Activated T-helper 1 cell treated with anti-CD3 and anti-CD28 coated beads, Interleukin-12 subunit alpha, Interleukin-12 subunit beta, Interleukin-2, Interleukin-4 antibody, amounts not matched to agents 30 ng/mL and 10 ng/mL and 1 ng/mL, durations not matched to agents 14 hours and 24 hours and 36 hours (primary cell): ENCODE results near the gene NLRC5. TPM values are rescaled to one million over a fixed set of nuclear protein-coding genes. Genes with fewer than 3 reads are reported as not detected.

Source experiments
- DNase-seq: peaks from one replicate; pipeline ENCODE4 v3.0.0; 2021; ENCODE audit warnings: low spot score
- H3K27ac Mint-ChIP-seq: one replicate; pipeline ENCODE4 v1.8.0; 2021; ENCODE audit warnings: mild to moderate bottlenecking, mixed read lengths
- H3K27me3 Mint-ChIP-seq: one replicate; pipeline ENCODE4 v1.8.0; 2022; ENCODE audit warnings: mild to moderate bottlenecking, moderate library complexity, mixed read lengths; ENCODE audit not compliant: insufficient read depth
- H3K36me3 Mint-ChIP-seq: one replicate; pipeline ENCODE4 v1.8.0; 2021; ENCODE audit warnings: low read depth, mixed read lengths
- H3K4me1 Mint-ChIP-seq: one replicate; pipeline ENCODE4 v1.8.0; 2021; ENCODE audit warnings: low read depth, mixed read lengths
- H3K4me3 Mint-ChIP-seq: one replicate; pipeline ENCODE4 v1.8.0; 2021; ENCODE audit warnings: mild to moderate bottlenecking, moderate library complexity, mixed read lengths
- H3K9me3 Mint-ChIP-seq: one replicate; pipeline ENCODE4 v1.8.0; 2021; ENCODE audit warnings: mixed read lengths
- intact Hi-C: fragments of 100-400 bp; cut with micrococcal nuclease; formaldehyde crosslinking; loops from one replicate; pipeline ENCODE4 v1.15.1; 2024
- total RNA-seq: library from RNA; stranded (reverse); gene quantifications from 2 replicates; pipeline ENCODE4 v1.2.3, GENCODE V29; 2022

The NLRC5 gene
- total RNA-seq, 1 donor from 2014 or later = 175 TPM

DNA sequence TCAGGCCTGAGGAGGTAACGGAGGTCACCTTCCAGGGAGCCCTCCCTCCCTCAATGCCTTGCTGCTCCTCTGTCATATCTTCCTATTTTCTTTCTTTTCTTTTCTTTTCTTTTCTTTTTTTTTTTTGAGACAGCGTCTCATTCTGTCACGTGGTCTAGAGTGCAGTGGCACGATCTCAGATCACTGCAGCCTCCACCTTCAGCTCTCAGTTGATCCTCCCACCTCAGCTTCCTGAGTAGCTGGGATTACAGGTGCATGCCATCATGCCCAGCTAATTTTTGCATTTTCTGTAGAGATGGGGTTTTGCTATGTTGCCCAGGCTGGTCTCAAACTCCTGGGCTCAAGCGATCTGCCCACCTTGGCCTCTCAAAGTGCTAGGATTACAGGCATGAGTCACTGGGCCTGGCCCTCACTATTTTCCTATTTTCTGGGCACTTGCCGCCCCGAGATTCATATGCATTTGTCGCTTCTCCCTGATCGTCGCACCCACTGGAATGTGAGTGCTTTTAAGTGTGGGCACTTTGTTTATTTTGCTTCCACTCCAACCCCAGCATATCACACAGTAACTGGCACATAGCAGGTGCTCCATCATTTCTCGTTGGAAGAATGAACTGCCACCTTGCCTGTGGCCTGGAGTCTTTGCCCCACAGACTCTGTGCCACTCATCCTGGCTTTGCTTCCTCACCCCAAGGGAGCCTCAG, 134.8 kb downstream of the NLRC5 start:
- Mint-ChIP-seq H3K36me3 (peaks cover 4% of the 10 kb centered on the region), H3K27me3 (no peaks in the 10 kb centered on the region), H3K27ac (peak overlapping the region; percentile 32), H3K9me3 (no peaks in the 10 kb centered on the region), H3K4me1 (peaks cover 50% of the 10 kb centered on the region), H3K4me3 (no peak overlapping the region)
- intact Hi-C loops = no loop called here
- no peak for DNase-seq

DNA sequence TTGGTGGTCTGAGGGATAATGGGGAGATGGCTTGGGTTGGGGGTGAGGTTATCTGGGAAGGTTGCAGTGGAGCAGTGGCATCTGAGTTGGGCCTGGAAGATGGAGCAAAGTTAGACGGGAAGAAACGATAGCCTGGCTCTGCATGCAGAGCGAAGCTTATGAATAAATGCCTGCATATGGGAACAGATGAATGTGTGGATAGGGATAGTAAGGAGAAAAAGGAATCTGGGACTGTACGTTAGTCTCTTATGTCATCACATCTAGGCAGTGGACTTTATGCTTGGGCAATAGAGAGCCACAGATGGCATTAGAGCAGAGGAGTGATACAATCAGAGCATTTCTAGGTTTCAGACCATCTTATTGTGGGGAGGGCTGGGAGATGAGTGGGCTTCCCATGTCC, 136.0 kb downstream of the NLRC5 start:
- no peaks in the 10 kb centered on the region for H3K27me3 Mint-ChIP-seq
- no peak overlapping the region for H3K27ac Mint-ChIP-seq
- peaks cover 4% of the 10 kb centered on the region for H3K36me3 Mint-ChIP-seq
- no peak for DNase-seq
- H3K9me3 Mint-ChIP-seq = no peaks in the 10 kb centered on the region
- no peak overlapping the region for H3K4me3 Mint-ChIP-seq
- peaks cover 54% of the 10 kb centered on the region for H3K4me1 Mint-ChIP-seq
- intact Hi-C loops = no loop called here

DNA sequence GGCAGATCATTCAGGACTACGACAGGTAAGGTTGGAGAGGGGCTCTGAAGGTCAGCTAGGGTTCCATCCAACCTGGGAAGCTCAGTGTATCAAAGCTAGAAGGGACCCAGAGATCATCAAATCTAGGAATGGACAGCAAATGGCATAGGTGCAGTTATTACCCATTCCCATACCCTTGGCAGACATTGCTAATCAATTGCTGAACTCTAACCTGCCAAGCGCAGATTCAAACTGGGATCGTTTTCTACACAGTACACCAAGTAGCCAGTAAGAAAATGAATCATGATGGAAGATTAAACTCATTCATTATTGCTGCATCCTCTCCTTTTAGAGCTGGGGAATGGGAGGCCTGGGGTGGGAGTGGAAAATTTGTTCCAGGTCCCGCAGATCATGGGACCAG, 136.6 kb downstream of the NLRC5 start:
- H3K27me3 Mint-ChIP-seq = no peaks in the 10 kb centered on the region
- H3K4me1 Mint-ChIP-seq = peaks cover 54% of the 10 kb centered on the region
- H3K36me3 Mint-ChIP-seq = peaks cover 4% of the 10 kb centered on the region
- intact Hi-C loops = no loop called here
- no peaks in the 10 kb centered on the region for H3K9me3 Mint-ChIP-seq
- no peak overlapping the region for H3K27ac Mint-ChIP-seq
- H3K4me3 Mint-ChIP-seq = no peak overlapping the region
- DNase-seq = no peak

DNA sequence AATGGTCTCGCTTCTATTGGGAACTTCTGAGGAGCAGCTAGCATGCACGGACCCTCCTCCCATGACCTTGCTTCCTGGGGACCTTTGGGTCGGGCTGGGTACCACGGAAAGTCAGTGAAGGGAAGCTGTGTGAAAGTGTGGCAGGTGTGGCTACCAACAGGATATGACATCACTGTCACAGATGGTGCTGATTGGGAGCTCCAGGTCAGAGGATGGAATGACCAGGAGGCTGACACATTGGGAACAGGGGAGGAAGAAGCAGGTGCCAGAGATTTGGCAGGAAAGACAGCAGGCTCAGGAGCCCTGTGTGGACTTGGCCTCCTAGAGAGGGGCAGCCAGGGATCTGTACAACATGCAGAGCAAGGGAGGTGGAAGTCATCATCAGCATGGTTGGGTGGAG, 137.1 kb downstream of the NLRC5 start:
- Mint-ChIP-seq H3K4me1 (peaks cover 54% of the 10 kb centered on the region), H3K36me3 (peaks cover 4% of the 10 kb centered on the region), H3K9me3 (no peaks in the 10 kb centered on the region), H3K4me3 (no peak overlapping the region), H3K27me3 (no peaks in the 10 kb centered on the region), H3K27ac (peak overlapping the region; percentile 46)
- no peak for DNase-seq
- intact Hi-C loops = no loop called here

DNA sequence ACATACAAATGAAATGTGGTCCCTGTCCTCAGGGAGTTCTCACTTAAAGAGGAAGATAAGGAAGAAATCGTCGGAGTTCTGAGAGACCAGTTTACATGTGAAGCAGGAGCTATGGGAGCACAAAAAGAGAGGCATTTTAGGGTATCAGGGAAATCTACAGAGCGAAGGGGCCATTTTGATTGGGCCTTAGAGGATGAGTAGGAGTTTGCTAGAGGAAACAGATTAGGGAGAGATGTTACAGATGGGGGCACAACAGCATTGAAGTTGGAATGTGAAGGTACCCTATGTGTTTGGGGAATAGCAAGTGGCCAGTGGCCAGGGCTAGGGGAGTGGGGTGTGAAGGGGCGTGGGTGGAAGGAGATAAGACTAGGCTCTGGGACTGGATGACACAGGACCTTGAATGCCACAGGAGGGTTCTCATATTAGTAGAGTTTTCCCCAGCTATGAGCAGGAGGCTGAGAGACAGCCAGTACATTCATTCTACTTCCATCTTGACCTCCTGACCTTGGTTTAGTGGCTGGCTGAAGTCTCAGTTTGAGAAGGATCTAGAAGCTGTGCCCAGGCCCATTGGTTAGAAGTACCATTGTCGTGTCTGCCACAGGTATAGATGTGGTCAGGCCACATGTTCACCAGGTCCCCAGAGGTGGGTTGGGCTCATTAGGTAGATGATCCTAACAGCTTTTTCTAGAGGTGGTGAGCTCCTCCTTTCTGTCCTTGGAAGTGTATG, 137.8 kb downstream of the NLRC5 start:
- H3K27me3 Mint-ChIP-seq = no peaks in the 10 kb centered on the region
- peaks cover 4% of the 10 kb centered on the region for H3K36me3 Mint-ChIP-seq
- H3K4me1 Mint-ChIP-seq = peaks cover 61% of the 10 kb centered on the region
- no peak overlapping the region for H3K4me3 Mint-ChIP-seq
- intact Hi-C loops = no loop called here
- no peaks in the 10 kb centered on the region for H3K9me3 Mint-ChIP-seq
- DNase-seq = no peak
- peak overlapping the region; percentile 57 for H3K27ac Mint-ChIP-seq

DNA sequence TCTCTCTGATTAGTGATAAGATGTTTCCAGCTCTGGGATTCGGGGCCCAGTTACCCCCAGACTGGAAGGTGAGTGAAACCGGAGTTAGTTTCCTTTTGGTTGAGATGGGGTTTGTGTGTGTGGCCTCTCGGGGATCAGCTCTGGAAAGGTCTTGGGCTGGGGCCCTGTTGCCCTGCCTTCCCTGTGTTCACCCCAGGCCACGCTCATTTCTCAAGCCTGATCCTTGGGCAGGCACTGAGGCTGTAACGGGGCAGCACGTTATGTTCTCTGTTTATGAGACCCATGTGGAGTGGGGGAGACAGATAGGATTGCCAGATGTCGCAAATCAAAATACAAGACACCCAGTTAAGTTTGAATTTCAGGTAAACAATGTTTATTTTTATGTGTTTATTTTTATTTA, 138.5 kb downstream of the NLRC5 start:
- Mint-ChIP-seq H3K27me3 (no peaks in the 10 kb centered on the region), H3K4me1 (peaks cover 67% of the 10 kb centered on the region), H3K27ac (peak overlapping the region; percentile 57), H3K4me3 (no peak overlapping the region), H3K36me3 (peaks cover 4% of the 10 kb centered on the region), H3K9me3 (no peaks in the 10 kb centered on the region)
- intact Hi-C loops = loop anchor here (2.0 kb wide), 1 partner anchor 15 kb away; no protein-coding TSS in a partner anchor
- DNase-seq = no peak

DNA sequence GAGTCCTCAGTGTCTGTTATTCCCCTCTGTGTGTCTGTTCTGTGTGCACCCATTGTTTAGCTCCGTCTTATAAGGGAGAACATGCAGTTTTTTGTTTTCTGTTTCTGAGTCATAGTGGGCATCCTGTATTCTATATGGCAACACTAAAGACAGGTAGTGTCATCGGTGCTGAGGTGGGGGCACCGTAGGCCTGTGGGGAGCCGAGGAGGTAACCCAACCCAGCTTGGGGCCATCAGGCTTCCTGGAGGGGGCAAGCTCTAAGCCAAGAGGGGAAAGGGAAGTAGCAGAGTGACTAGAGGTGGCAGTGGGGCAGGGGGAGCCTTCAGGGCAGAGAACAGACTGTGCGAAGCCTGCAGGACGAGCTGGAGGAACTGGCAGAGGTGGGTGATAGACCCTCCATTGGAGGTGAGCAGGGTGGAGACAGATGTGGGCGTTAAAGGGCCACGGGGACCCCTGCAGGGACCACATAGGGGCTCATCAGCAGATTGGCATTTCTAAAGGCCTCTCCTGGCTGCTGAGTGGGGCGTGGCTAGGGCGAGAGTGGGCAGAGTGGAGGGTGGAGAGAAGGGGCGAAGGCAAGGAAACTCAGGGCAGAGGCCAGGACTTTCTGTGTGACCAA, 139.5 kb downstream of the NLRC5 start:
- Mint-ChIP-seq H3K9me3 (no peaks in the 10 kb centered on the region), H3K36me3 (peaks cover 4% of the 10 kb centered on the region), H3K27ac (peak overlapping the region; percentile 91), H3K4me3 (no peak overlapping the region), H3K4me1 (peaks cover 64% of the 10 kb centered on the region), H3K27me3 (no peaks in the 10 kb centered on the region)
- peak; percentile 44 for DNase-seq
- intact Hi-C loops = loop anchor here (2.0 kb wide), 1 partner anchor 14 kb away; no protein-coding TSS in a partner anchor

DNA sequence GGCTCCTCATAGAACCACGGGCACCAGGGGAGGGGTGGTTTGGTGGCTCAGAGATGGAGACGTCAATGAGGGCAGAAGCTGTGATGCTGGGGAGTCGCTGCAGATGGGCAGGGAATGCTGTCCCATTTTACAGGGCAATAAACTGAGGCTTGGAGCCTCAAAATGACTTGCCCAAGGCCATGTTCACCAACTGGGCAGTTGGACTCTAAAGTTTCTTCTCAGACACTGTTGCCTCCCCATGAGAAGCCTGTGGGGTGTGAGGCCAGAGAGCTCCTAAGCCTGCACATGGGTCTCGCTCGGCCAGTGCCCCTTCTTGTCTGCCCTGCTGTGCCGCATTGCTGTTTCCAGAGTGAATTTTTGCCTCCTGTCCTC, 141.6 kb downstream of the NLRC5 start:
- H3K4me1 Mint-ChIP-seq = peaks cover 67% of the 10 kb centered on the region
- no peak overlapping the region for H3K4me3 Mint-ChIP-seq
- peak overlapping the region; percentile 22 for H3K27ac Mint-ChIP-seq

DNA sequence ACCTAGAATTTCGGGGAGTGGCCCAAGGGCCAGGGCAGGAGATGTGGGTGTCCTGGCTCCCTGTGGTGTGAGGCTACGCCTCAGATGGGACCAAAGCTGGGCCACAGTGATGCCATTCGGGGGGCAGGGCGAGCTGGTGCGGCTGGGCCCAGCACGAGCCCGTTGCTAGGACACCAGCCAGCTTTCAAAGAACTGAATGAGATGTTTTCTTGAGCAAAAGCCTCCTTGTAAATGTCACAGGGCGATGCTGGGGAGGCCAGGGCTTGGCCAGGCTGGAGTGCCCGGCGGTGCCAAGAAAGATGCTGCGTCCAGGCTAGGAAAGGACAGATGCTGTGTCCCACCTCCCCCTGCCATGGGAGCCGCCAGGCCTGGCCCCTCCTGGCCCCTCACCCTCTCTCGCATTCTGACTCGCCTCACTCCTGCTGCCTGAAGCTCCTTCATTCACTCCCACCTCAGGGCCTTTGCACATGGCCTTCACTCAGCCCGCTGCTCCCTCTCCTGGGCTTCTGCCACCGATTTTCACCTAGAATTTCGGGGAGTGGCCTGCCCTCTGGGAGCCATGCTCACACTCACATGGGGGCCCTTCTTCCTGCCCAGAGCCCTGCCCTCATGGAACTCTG, 142.1 kb downstream of the NLRC5 start:
- H3K36me3 Mint-ChIP-seq = peaks cover 4% of the 10 kb centered on the region

More for the DNA sequence above, 141.6 kb downstream of the NLRC5 start:
- no peak for DNase-seq
- H3K36me3 Mint-ChIP-seq = peaks cover 4% of the 10 kb centered on the region
- intact Hi-C loops = no loop called here
- no peaks in the 10 kb centered on the region for H3K27me3 Mint-ChIP-seq
- H3K9me3 Mint-ChIP-seq = no peaks in the 10 kb centered on the region

DNA sequence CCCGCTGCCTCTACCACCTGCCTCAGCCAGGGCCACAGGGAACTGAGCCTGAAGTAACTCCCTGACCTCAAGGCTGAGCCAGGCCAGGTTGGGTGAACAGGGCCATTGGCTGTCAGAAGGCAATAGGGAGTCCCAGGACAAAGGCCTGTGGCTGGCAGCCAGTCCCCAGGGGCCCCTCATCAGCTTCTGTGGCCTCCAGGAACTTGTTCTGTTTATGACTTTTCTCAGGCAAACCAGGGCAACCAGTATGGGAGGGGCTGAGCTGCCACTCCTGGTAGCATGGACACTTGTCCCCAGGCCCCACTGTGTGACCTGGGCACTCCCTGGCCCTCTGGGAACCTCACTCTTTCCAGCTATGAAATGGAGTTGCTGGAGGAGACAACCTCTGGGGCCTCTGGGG, 143.1 kb downstream of the NLRC5 start:
- H3K27ac Mint-ChIP-seq = peak overlapping the region; percentile 74
- intact Hi-C loops = no loop called here
- no peaks in the 10 kb centered on the region for H3K27me3 Mint-ChIP-seq
- no peak overlapping the region for H3K4me3 Mint-ChIP-seq
- no peak for DNase-seq
- no peaks in the 10 kb centered on the region for H3K9me3 Mint-ChIP-seq
- H3K4me1 Mint-ChIP-seq = peaks cover 56% of the 10 kb centered on the region
- H3K36me3 Mint-ChIP-seq = peaks cover 4% of the 10 kb centered on the region

More for the DNA sequence above, 142.1 kb downstream of the NLRC5 start:
- Mint-ChIP-seq H3K4me1 (peaks cover 66% of the 10 kb centered on the region), H3K4me3 (no peak overlapping the region), H3K9me3 (no peaks in the 10 kb centered on the region), H3K27ac (no peak overlapping the region), H3K27me3 (no peaks in the 10 kb centered on the region)
- intact Hi-C loops = no loop called here
- no peak for DNase-seq

DNA sequence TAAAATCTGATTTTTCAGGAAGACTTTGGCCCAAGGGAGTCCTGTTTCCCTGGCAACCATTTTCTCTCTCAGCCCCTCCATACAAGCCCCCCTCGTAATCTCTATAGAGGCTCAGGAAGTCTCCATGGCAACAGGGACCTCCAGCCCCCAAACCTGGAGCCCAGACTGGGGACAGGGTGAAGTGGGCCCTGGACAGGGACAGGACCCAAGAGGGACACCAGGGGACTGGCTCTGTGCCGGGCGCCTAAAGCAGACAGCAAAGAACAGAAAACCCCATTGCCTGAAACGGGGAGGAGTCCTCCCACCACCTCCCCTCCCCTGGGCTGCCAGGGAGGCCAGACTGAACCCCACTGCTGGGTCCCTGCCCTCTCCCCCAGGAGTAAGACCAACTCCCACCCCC, 143.7 kb downstream of the NLRC5 start:
- no peak for DNase-seq
- Mint-ChIP-seq H3K4me3 (no peak overlapping the region), H3K4me1 (peaks cover 52% of the 10 kb centered on the region), H3K27ac (no peak overlapping the region), H3K27me3 (no peaks in the 10 kb centered on the region), H3K36me3 (peaks cover 2% of the 10 kb centered on the region), H3K9me3 (no peaks in the 10 kb centered on the region)
- intact Hi-C loops = no loop called here
